Ishikawa (cell line): ENCODE data around the gene PRKCE.

Experiments used
- TAF1 ChIP-seq: IDR thresholded peaks from 2 replicates; pipeline ENCODE4 v1.6.1; 2012; ENCODE audit warnings: low read depth, mild to moderate bottlenecking
- TCF12 ChIP-seq: IDR thresholded peaks from 2 replicates; pipeline ENCODE4 v1.6.1; 2012; ENCODE audit warnings: low read depth
- ZBTB7A ChIP-seq: IDR thresholded peaks from 2 replicates; pipeline ENCODE4 v1.6.1; 2012; ENCODE audit warnings: low read depth
- TF ChIP-seq, protein P1 (sequence below): IDR thresholded peaks from 2 replicates; pipeline ENCODE4 v1.6.1; 2012
- TF ChIP-seq, protein P2 (sequence below): IDR thresholded peaks from 2 replicates; pipeline ENCODE4 v1.6.1; 2012; ENCODE audit warnings: low read depth, mild to moderate bottlenecking

DNA sequence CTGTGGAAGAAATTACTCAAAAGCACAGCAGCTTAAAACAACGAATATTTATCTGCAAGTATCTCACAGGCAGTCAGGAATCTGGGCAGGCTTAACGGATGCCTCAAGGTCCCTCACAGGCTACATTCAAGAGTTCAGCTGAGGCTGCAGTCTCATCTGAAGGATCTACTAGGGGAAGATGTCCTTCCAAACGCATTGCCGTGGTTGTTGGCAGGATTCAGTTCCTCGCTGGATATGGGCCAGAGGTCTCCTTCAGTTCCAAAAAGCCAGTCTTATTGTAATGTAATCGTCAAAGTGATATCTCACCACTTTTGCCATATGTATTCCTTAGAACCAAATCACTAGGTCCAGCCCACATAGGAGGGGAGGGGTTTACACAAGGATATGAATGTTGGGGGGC lies 547.5 kb downstream of the PRKCE start:
- no peak for TF ChIP-seq TAF1
- TF ChIP-seq, protein P1, sequence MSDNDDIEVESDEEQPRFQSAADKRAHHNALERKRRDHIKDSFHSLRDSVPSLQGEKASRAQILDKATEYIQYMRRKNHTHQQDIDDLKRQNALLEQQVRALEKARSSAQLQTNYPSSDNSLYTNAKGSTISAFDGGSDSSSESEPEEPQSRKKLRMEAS = no peak
- no peak for TF ChIP-seq ZBTB7A
- TF ChIP-seq TCF12 = no peak
- TF ChIP-seq, protein P2, sequence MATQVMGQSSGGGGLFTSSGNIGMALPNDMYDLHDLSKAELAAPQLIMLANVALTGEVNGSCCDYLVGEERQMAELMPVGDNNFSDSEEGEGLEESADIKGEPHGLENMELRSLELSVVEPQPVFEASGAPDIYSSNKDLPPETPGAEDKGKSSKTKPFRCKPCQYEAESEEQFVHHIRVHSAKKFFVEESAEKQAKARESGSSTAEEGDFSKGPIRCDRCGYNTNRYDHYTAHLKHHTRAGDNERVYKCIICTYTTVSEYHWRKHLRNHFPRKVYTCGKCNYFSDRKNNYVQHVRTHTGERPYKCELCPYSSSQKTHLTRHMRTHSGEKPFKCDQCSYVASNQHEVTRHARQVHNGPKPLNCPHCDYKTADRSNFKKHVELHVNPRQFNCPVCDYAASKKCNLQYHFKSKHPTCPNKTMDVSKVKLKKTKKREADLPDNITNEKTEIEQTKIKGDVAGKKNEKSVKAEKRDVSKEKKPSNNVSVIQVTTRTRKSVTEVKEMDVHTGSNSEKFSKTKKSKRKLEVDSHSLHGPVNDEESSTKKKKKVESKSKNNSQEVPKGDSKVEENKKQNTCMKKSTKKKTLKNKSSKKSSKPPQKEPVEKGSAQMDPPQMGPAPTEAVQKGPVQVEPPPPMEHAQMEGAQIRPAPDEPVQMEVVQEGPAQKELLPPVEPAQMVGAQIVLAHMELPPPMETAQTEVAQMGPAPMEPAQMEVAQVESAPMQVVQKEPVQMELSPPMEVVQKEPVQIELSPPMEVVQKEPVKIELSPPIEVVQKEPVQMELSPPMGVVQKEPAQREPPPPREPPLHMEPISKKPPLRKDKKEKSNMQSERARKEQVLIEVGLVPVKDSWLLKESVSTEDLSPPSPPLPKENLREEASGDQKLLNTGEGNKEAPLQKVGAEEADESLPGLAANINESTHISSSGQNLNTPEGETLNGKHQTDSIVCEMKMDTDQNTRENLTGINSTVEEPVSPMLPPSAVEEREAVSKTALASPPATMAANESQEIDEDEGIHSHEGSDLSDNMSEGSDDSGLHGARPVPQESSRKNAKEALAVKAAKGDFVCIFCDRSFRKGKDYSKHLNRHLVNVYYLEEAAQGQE = no peak
